Middle frontal gyrus (tissue), 1 donor: ENCODE results near the gene GPC6.

Source experiments
- DNase-seq: peaks from one replicate; pipeline ENCODE4 v3.0.0-alpha.2; 2015; ENCODE audit warnings: low spot score; ENCODE audit errors: extremely low spot score

GPC6 gene

DNA sequence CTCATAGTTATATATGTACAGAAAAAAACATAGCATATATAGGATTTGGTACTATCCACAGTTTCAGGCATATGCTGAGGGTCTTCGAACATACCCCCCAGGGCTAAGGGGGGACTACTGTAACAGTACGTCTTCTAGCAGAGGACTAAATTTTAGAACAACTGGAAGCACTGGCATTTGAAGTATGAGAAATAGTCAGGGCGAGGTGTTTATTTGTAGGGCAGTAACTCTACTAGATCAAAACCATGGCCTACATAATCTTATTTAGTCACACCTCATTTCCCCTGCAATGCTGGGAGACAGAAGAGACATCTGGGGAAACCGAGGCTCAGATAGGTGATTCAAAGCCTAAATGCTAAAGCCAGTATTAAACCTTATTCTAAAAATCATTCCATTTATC, 1007.2 kb downstream of the GPC6 start:
- DNase-seq, result no peak

- DNase-seq, result no peak
Observed at GRCh38 chr13:94234738-94235137, 1008.1 kb downstream of the GPC6 start.

- no peak for DNase-seq
Observed at GRCh38 chr13:94236132-94236531, 1009.5 kb downstream of the GPC6 start.

DNA sequence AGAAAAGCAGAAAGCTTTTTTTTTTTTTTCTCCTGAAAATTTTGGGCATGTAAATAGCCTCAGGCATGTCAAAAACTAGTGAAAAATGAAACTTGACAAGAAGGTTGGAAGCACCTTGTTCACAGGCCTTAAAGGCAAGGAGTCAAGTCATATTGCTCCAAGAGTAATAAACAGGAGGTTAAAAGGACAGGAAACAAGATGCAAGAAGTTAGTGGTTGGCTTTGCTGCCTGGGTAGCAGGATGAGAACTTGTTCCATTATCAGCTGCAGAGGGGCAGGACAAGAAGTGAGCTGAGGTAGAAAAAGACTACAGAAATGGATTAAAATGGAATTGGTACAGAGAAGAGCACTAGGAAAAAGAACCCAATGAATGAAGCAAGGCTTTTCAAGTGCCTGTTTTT, 1010.3 kb downstream of the GPC6 start:
- DNase-seq, result no peak

GRCh38 chr13:94239135-94239534, 1012.5 kb downstream of the GPC6 start:
- DNase-seq, result no peak

- no peak for DNase-seq
Observed at GRCh38 chr13:94242554-94242953, 1015.9 kb downstream of the GPC6 start.

- no peak for DNase-seq
Observed at GRCh38 chr13:94243551-94243950, 1016.9 kb downstream of the GPC6 start.

- no peak for DNase-seq
Observed at GRCh38 chr13:94246495-94246894, 1019.9 kb downstream of the GPC6 start.

DNA sequence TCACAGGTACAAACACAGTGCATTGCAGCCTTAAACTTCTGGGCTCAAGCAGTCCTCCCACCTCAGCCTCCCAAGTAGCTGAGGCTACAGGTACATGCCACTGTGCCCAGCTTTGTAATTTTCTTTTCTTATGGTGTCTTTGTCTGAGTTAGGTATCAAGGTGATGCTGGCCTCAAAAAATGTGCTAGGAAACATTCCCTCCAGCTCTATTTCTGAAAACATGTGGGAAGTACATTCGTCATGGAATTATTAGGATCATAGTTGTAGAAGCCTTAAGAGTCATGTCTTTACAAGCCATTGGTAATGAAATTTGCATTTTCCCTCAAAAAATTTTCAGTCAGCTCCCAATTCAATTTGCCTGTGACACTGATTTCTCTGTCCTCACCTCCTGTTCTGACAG, 1021.3 kb downstream of the GPC6 start:
- no peak for DNase-seq

- DNase-seq, result no peak
Observed at GRCh38 chr13:94248454-94249228, 1022.0 kb downstream of the GPC6 start.

DNA sequence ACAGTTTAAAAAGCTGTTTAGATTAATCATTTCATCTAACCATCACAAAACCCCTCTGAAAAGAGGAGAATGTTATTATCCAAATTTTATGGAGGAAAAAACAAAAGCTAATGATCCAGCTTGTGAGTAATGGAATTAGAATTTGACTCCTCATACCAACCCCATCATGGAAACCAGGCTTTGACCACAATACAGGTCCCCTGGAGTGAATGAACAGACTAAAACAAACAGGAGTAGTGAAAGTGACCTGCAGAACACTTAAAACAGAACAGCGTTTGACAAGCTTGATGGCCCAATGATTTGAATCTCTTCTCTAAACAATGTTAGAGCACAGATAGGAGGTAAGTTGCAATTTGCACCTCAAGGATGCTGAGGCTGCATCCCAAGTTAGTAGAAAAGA, 1022.9 kb downstream of the GPC6 start:
- no peak for DNase-seq

DNA sequence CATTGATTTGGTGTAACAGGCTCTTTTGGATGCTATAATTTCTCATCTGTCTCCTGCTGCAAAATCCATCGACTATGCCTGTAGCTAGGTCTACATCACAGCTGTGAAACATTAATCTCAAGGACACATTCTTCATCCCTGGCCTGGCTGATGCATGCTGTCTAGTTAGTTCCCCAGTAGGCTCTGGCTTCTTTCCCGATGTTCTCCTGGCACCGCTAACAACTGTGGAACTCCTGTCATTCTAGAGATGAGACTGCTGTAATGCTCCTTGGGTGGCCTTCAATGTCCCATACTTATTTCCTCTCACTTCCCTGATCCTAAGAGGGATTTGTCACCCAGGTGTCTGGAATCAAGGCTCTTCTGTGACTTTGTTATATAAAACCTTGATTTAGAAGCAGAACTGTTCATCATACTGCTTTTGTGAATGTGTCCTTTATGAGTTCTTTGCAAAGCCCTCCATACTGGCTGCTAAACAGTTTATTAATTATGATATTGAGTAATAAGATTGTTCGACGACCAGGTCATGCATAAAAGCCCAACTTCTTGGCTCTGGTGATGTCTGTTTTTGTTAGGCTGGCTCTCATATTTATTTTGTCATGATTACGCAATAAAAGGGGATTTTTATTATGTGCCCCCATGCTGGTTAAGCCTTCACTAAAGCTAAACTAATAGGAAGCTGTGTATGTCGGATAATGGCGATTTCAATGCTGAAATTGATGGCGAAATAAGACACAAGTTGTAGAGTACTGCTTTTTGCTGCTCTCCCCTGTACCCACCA, 1025.4 kb downstream of the GPC6 start:
- DNase-seq, result no peak

DNA sequence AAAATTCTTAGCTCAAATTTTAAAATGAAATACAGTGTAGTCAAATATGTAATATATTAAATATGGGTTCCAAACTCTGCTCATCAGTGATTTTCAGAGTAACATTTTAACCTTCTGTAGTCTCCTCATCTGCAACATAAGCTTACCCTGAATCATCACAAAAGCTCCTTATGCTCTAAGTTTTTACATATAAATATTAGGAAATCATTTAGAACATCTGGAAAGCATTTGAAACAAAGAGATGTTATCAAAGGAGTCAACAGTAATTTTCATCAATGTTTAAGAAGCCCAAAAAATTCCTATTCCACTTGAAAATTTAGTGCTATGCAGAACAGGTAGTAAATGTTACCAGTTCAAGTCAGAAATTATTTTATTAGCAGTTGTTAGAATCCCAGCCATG, 1028.1 kb downstream of the GPC6 start:
- DNase-seq, result no peak

DNA sequence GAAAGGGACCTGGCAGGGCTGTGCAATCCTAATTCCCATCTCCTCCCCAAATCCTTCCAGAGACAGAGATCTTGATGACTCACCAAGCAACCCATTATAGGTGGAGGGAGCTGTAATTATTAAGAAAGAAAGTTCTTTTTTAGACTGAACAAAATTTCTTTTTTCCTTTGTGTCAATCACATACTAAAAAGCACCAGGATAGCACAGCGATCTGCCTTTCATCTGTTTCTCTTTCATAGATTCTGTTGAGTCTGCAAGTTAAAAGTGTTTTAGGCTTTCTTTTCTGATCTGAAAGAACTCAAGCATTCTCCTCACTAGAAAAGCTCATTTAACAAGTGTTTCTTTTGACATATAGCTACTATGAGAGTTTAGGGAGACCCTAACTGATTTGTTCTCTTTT, 1030.1 kb downstream of the GPC6 start:
- no peak for DNase-seq

GRCh38 chr13:94259984-94260383, 1033.4 kb downstream of the GPC6 start:
- no peak for DNase-seq

DNA sequence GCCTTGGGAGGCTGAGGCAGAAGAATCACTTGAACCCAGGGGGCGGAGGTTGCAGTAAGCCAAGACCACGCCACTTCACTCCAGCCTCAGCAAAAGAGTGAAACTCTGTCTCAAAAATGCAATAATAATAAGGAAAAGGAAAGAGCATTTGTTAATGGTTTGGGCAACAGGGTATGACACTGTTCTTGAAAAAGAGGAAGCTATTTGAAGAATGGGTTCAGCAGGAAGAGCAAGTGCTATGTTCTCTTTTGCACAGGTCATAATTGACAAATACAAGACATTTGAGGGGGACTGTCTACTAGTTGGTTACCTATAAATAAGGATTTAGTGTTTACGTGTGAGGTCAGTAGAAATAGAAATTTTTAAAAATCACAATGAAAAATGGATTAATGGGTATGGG, 1034.6 kb downstream of the GPC6 start:
- no peak for DNase-seq

- no peak for DNase-seq
Observed at GRCh38 chr13:94263038-94263437, 1036.4 kb downstream of the GPC6 start.

- DNase-seq, result no peak
Observed at GRCh38 chr13:94267581-94268366, 1041.2 kb downstream of the GPC6 start.

DNA sequence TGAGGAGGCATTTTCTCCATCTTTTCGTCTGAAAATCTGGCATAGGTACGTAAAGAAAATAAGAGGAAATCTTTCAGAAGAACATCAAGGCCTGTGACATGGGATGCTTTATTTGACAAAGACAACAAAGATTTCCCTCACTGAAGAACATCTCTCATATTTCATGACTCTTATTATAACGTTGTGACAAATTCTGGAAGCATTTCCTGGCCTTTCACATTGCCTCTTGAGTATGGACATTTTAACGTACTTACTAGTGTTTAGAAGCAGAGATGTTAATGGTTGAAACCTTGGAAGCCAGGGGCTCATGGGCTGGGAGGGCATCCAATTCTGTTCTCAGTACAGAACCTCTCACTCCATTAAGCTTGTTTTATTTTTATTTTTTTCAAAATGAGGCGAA, 1042.1 kb downstream of the GPC6 start:
- DNase-seq, result no peak

DNA sequence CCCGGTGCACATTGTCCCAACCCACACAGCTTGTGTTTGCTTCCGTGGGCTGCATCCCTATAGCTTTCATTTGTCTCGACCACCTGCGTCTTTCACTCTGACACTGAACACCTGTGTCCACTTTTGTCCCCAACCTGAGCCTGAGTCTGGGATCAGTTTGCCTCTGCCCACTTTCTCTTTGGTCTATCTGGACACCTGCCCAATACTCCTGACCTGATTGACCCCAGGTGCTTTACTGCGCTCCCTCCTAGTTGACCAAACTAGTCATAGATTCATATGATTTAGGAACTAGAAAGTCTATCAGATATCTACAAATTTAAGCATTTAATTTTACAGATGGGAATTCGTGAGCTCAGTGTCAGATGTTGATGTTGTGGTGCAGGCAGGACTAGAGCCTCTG, 1043.0 kb downstream of the GPC6 start:
- DNase-seq, result no peak

DNA sequence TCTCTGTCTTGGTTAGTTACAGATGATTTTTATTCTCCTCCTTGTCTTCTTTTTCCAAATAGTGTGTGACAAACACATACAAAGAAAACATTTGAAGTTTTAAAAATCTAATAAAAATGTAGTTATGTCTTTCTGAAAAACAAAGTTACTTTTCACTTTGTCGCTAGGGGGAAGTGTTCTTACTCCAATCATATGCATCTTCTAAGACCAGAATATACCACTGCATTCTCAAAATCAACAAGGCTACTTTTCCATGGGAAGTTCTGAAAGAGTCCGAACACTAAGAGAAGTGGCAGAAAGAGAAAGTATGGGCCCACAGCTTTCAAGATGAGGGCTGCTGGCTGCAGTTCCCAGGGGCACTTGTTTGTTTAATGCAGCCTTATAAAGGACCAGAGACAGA, 1043.9 kb downstream of the GPC6 start:
- DNase-seq, result no peak

GRCh38 chr13:94272038-94272437, 1045.4 kb downstream of the GPC6 start:
- DNase-seq, result no peak
